ENCODE results near the gene TCEANC2. TPM values are rescaled to one million over a fixed set of nuclear protein-coding genes. Genes with fewer than 3 reads are reported as not detected.
"Not testable (repeated sequence)": the region's sequence is repeated elsewhere in the genome, so short reads cannot be mapped to it uniquely, and the experiment has no call there.

Gene TCEANC2
- total RNA-seq, 2 donors from 2014 or later, result 3.3 to 5.6 TPM

GRCh38 chr1:54045496-54045895, 7.9 kb upstream of the TCEANC2 start:
- DNase-seq (ENCODE audit: low spot score), result no peak
- H3K9me3 ChIP-seq, result no peaks in the 10 kb centered on the region
- H3K27ac ChIP-seq, result no peak overlapping the region
- H3K27me3 ChIP-seq, result no peaks in the 10 kb centered on the region
- H3K4me3 ChIP-seq, result no peak overlapping the region
- TF ChIP-seq CTCF (IDR thresholded peaks at IDR 0.05), result no peak
- peaks cover 31% of the 10 kb centered on the region for H3K36me3 ChIP-seq
- H3K4me1 ChIP-seq, result peaks cover 0 to 50% of the 10 kb centered on the region in 2 donors

GRCh38 chr1:54046671-54047383, 6.6 kb upstream of the TCEANC2 start:
- DNase-seq (ENCODE audit: low spot score), result no peak
- no peak overlapping the region for H3K27ac ChIP-seq
- peaks cover 18% of the 10 kb centered on the region for H3K36me3 ChIP-seq
- no peak for TF ChIP-seq CTCF (IDR thresholded peaks at IDR 0.05)
- peaks cover 0 to 63% of the 10 kb centered on the region in 2 donors for H3K4me1 ChIP-seq
- no peak overlapping the region for H3K4me3 ChIP-seq
- no peaks in the 10 kb centered on the region for H3K9me3 ChIP-seq
- H3K27me3 ChIP-seq, result no peaks in the 10 kb centered on the region

DNA sequence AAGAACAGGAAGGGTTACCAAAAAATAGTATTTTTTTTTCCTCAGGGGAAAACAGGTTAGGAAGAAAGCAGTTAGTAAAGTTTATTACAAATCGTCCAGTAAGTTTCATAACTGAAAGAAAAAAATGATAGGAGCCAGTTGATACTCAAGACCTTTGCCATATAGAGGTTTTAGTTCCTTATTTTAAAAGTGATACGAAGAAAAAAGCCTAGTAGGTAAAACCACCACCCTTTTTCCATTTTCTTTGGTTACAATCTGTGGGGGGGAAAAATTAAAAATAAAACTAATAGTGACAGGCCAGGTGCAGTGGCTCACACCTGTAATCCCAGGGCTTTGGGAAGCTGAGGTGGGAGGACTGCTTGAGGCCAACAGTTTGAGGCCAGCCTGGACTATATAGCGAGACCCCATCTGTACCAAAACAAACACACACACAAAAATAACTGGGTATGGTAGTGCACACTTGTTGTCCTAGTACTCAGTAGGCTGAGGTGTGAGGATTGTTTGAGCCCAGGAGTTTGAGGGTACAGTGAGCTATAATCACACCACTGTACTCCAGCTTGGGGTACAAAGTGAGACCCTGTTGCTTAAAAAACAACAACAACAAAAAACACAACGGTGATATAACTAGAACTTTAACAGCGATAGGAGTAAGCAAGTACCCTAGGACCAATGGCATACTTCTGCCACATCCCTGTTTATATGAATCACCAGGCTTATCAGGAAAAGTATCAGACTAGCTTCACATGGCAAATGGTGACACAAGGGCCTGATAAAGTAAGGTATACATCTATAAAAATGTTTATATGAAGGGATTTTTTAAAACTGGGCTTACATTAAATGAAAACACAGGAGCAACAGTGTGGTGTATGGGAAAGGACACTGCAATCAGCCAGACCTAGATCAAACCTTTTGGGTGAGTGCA, 5.8 kb upstream of the TCEANC2 start:
- H3K9me3 ChIP-seq, result no peaks in the 10 kb centered on the region
- no peak overlapping the region for H3K27ac ChIP-seq
- peaks cover 0 to 69% of the 10 kb centered on the region in 2 donors for H3K4me1 ChIP-seq
- H3K36me3 ChIP-seq, result peaks cover 10% of the 10 kb centered on the region
- no peak for DNase-seq (ENCODE audit: low spot score)
- H3K27me3 ChIP-seq, result no peaks in the 10 kb centered on the region
- no peak for TF ChIP-seq CTCF (IDR thresholded peaks at IDR 0.05)
- no peak overlapping the region for H3K4me3 ChIP-seq

- DNase-seq (ENCODE audit: low spot score); H3K27ac ChIP-seq; H3K4me3 ChIP-seq; H3K36me3 ChIP-seq; H3K9me3 ChIP-seq; H3K27me3 ChIP-seq: not testable (repeated sequence)
- peaks cover 0 to 70% of the 10 kb centered on the region in 2 donors for H3K4me1 ChIP-seq
These were observed 3.0 kb upstream of the TCEANC2 start for GRCh38 chr1:54050435-54050834.

- Histone ChIP-seq H3K4me1 (peaks cover 0 to 61% of the 10 kb centered on the region in 2 donors), H3K36me3 (no peaks in the 10 kb centered on the region), H3K9me3 (no peaks in the 10 kb centered on the region), H3K27me3 (no peaks in the 10 kb centered on the region), H3K27ac (peak overlapping the region; percentile 92 to 93), H3K4me3 (peak overlapping the region; percentile 85 to 90)
- DNase-seq (ENCODE audit: low spot score), result no peak
- TF ChIP-seq CTCF (IDR thresholded peaks at IDR 0.05), result no peak
These were observed 1.4 kb upstream of the TCEANC2 start for GRCh38 chr1:54051933-54052430.

GRCh38 chr1:54052431-54052933, 926 bp upstream of the TCEANC2 start:
- H3K4me3 ChIP-seq, result peak overlapping the region; percentile 85 to 90
- DNase-seq (ENCODE audit: low spot score), result no peak
- no peak for TF ChIP-seq CTCF (IDR thresholded peaks at IDR 0.05)
- H3K27ac ChIP-seq, result peak overlapping the region; percentile 92 to 93
- no peaks in the 10 kb centered on the region for H3K9me3 ChIP-seq
- H3K36me3 ChIP-seq, result no peaks in the 10 kb centered on the region
- H3K4me1 ChIP-seq, result peaks cover 0 to 56% of the 10 kb centered on the region in 2 donors
- H3K27me3 ChIP-seq, result no peaks in the 10 kb centered on the region

Data from right atrium auricular region (tissue), 2 donors.